OCI-LY3 (cell line): ENCODE results near the gene EYA2.

Source experiments
- H2AFZ ChIP-seq: fragments of 200-600, 300-600 bp; shearing (Covaris generic); 2 replicates; pipeline ENCODE4 v1.6.0; 2014; ENCODE audit warnings: antibody characterized with exemption, low read depth, low read length
- H3K27ac ChIP-seq: fragments of 200-600, 300-600 bp; sonication (generic); 2 replicates; pipeline ENCODE4 v1.5.1; 2014; ENCODE audit warnings: mild to moderate bottlenecking, low read length, moderate library complexity, mixed read lengths
- H3K27me3 ChIP-seq: fragments of 200-600, 300-600 bp; sonication (generic); 2 replicates; pipeline ENCODE4 v1.6.1; 2014; ENCODE audit warnings: low read depth, low read length, mixed read lengths
- H3K36me3 ChIP-seq: fragments of 200-600, 300-600 bp; sonication (generic); replicated peaks from 2 replicates; pipeline ENCODE3; 2014; ENCODE audit warnings: low read depth, low read length, mixed read lengths
- H3K4me1 ChIP-seq: fragments of 300-600, 200-600 bp; sonication (generic); 2 replicates; pipeline ENCODE4 v1.6.1; 2014; ENCODE audit warnings: low read length, mixed read lengths
- H3K4me2 ChIP-seq: fragments of 200-600, 300-600 bp; sonication (generic); 2 replicates; pipeline ENCODE4 v1.6.1; 2014; ENCODE audit warnings: low read length, mixed read lengths
- H3K4me3 ChIP-seq: fragments of 300-600, 200-600 bp; sonication (generic); 2 replicates; pipeline ENCODE4 v1.5.1; 2014; ENCODE audit warnings: antibody characterized with exemption, mild to moderate bottlenecking, low read length, moderate library complexity
- H3K79me2 ChIP-seq: fragments of 300-600, 200-600 bp; shearing (Covaris generic); 2 replicates; pipeline ENCODE4 v1.6.1; 2014; ENCODE audit warnings: mild to moderate bottlenecking, low read length, mixed read lengths
- H3K9ac ChIP-seq: fragments of 300-600, 200-600 bp; shearing (Covaris generic); 2 replicates; pipeline ENCODE4 v1.6.0; 2014; ENCODE audit warnings: mild to moderate bottlenecking, low read length, moderate library complexity
- H3K9me3 ChIP-seq: fragments of 200-600, 300-600 bp; shearing (Covaris generic); 2 replicates; pipeline ENCODE4 v1.6.1; 2014; ENCODE audit warnings: low read length, mixed read lengths; ENCODE audit not compliant: insufficient read depth
- H4K20me1 ChIP-seq: fragments of 200-600, 300-600 bp; sonication (generic); 2 replicates; pipeline ENCODE4 v1.6.1; 2016; ENCODE audit warnings: low read length, mixed read lengths; ENCODE audit not compliant: insufficient read depth
- EZH2phosphoT487 ChIP-seq: fragments of 200-600 bp; shearing (Covaris generic); IDR thresholded peaks from 2 replicates; pipeline ENCODE4 v1.6.1; 2018; ENCODE audit warnings: antibody characterized with exemption, mixed run types, low read depth
- TF ChIP-seq, protein P1 (sequence below): fragments of 200-600, 300-600 bp; sonication (generic); IDR thresholded peaks from 2 replicates; pipeline ENCODE4 v1.5.1; 2014; ENCODE audit warnings: antibody characterized with exemption, low read length, low read depth

Gene EYA2

GRCh38 chr20:47178277-47178676 lies 283.6 kb downstream of the EYA2 start:
- no peak overlapping the region for H2AFZ ChIP-seq

DNA sequence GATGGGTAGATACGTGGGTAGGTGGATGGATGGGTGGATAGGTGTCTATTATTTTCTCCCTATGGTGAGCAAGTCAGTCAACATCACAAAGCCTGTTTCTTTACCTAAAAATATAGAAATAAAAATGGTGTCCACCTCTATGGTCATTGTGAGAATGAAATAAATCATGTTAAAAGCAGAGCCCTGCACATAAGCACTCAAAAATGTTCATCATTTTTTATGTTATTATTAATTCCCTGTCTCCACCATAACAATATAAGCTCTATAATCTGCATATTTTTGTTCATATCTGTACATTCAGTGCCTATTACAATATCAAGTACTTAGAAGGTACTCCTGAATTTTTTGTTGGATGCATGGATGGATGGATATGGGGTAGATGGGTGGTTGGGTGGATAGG lies 284.2 kb downstream of the EYA2 start:
- H3K4me3 ChIP-seq = no peak overlapping the region
- no peak overlapping the region for H2AFZ ChIP-seq
- H3K9me3 ChIP-seq = no peaks in the 10 kb centered on the region
- no peak overlapping the region for H3K27ac ChIP-seq
- no peaks in the 10 kb centered on the region for H3K36me3 ChIP-seq
- H3K9ac ChIP-seq = no peak overlapping the region
- H3K4me1 ChIP-seq = peaks cover 4% of the 10 kb centered on the region
- no peaks in the 10 kb centered on the region for H4K20me1 ChIP-seq
- no peaks in the 10 kb centered on the region for H3K79me2 ChIP-seq
- TF ChIP-seq, protein P1, sequence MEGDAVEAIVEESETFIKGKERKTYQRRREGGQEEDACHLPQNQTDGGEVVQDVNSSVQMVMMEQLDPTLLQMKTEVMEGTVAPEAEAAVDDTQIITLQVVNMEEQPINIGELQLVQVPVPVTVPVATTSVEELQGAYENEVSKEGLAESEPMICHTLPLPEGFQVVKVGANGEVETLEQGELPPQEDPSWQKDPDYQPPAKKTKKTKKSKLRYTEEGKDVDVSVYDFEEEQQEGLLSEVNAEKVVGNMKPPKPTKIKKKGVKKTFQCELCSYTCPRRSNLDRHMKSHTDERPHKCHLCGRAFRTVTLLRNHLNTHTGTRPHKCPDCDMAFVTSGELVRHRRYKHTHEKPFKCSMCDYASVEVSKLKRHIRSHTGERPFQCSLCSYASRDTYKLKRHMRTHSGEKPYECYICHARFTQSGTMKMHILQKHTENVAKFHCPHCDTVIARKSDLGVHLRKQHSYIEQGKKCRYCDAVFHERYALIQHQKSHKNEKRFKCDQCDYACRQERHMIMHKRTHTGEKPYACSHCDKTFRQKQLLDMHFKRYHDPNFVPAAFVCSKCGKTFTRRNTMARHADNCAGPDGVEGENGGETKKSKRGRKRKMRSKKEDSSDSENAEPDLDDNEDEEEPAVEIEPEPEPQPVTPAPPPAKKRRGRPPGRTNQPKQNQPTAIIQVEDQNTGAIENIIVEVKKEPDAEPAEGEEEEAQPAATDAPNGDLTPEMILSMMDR = no peak
- no peak for TF ChIP-seq EZH2phosphoT487
- H3K27me3 ChIP-seq = peaks cover 12% of the 10 kb centered on the region; the same call in 1 of the 2 replicates
- no peak overlapping the region for H3K4me2 ChIP-seq

More at GRCh38 chr20:47178277-47178676, 283.6 kb downstream of the EYA2 start:
- Histone ChIP-seq H3K4me3 (no peak overlapping the region), H3K4me1 (peaks cover 4% of the 10 kb centered on the region), H3K4me2 (no peak overlapping the region), H3K36me3 (no peaks in the 10 kb centered on the region), H3K9ac (no peak overlapping the region), H3K9me3 (no peaks in the 10 kb centered on the region), H3K27me3 (peaks cover 12% of the 10 kb centered on the region; the same call in 1 of the 2 replicates), H3K79me2 (no peaks in the 10 kb centered on the region), H3K27ac (no peak overlapping the region), H4K20me1 (no peaks in the 10 kb centered on the region)
- no peak for TF ChIP-seq EZH2phosphoT487
- TF ChIP-seq, protein P1 = no peak

- TF ChIP-seq, protein P1 = no peak
- TF ChIP-seq EZH2phosphoT487 = no peak
- H3K27ac ChIP-seq = no peak overlapping the region
Observed at GRCh38 chr20:47179267-47179666, 284.6 kb downstream of the EYA2 start.

DNA sequence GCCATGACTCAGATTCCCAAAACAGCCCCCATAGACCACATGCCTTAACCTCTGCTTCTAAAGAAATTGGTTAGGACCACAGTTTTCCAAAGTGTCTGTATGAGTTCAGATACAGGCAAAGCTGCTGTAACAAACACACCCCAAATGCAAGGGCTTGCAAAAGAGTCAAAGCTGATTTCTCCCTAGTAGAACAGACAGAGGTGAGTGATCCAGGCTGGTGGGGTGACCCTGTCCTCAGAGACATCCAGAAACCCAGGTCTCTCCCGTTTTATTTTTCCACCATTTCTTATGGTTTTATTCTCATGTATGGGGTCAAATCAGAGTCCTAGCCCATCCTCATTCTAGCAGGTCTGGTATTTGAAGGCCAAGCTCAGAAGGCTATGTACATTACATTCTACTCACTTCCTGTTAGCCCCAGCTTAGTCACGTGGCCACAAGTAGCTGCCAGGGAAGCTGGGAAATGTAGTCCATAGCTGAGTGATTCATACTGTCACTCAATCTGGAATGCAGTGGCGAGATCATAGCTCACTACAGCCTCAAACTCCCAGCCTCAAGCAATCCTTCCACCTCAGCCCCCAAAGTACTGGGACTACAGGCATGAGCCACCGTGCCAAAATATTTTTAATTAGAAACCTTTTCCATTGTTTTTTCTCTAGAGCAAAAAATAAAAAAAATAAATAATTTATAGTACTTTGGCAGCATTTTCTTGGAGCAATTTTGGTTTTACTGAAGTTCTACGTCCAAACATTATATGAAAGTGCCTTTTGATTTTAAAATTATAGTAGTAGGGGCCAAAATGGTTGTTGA lies 286.6 kb downstream of the EYA2 start:
- H3K4me3 ChIP-seq = no peak overlapping the region

More at GRCh38 chr20:47179267-47179666, 284.6 kb downstream of the EYA2 start:
- Histone ChIP-seq H3K9ac (no peak overlapping the region), H3K27me3 (peaks cover 12% of the 10 kb centered on the region; the same call in 1 of the 2 replicates), H3K36me3 (no peaks in the 10 kb centered on the region), H3K4me2 (no peak overlapping the region), H2AFZ (no peak overlapping the region), H4K20me1 (no peaks in the 10 kb centered on the region), H3K4me3 (no peak overlapping the region), H3K4me1 (peaks cover 4% of the 10 kb centered on the region), H3K9me3 (no peaks in the 10 kb centered on the region), H3K79me2 (no peaks in the 10 kb centered on the region)

More for the DNA sequence above, 286.6 kb downstream of the EYA2 start:
- no peaks in the 10 kb centered on the region for H3K36me3 ChIP-seq
- H3K27me3 ChIP-seq = no peaks in the 10 kb centered on the region
- no peak overlapping the region for H3K9ac ChIP-seq
- peak overlapping the region; percentile 33 for H3K4me2 ChIP-seq
- TF ChIP-seq, protein P1 = no peak
- TF ChIP-seq EZH2phosphoT487 = no peak
- H3K9me3 ChIP-seq = no peaks in the 10 kb centered on the region
- no peaks in the 10 kb centered on the region for H4K20me1 ChIP-seq
- no peak overlapping the region for H3K27ac ChIP-seq
- H2AFZ ChIP-seq = peak overlapping the region; percentile 99
- peaks cover 4% of the 10 kb centered on the region for H3K4me1 ChIP-seq
- H3K79me2 ChIP-seq = no peaks in the 10 kb centered on the region
